HepG2 (cell line): Measurements from ENCODE around the gene HPCAL1. TPM values are rescaled to one million over a fixed set of nuclear protein-coding genes. Genes with fewer than 3 reads are reported as not detected.
A peak's percentile ranks its signal among the peaks of the same experiment; 100 is the strongest.

Experiments used
- ARID2 ChIP-seq: sonication (generic); formaldehyde crosslinking; IDR thresholded peaks from 2 replicates; pipeline ENCODE4 v1.8.1; 2022; ENCODE audit warnings: mild to moderate bottlenecking, missing genetic modification reagents, borderline replicate concordance
- CENPT ChIP-seq: sonication (generic); formaldehyde crosslinking; IDR thresholded peaks from 2 replicates; pipeline ENCODE4 v1.8.0; 2022; ENCODE audit warnings: low read depth, mild to moderate bottlenecking, moderate library complexity, missing genetic modification reagents
- CTCF ChIP-seq: sonication (generic); formaldehyde crosslinking; IDR thresholded peaks from 2 replicates; pipeline ENCODE4 v1.5.0; 2020; ENCODE audit warnings: mild to moderate bottlenecking, missing genetic modification reagents, moderate library complexity
- ELK4 ChIP-seq: sonication (generic); formaldehyde crosslinking; IDR thresholded peaks from 2 replicates; pipeline ENCODE4 v1.9.0; 2021; ENCODE audit warnings: missing genetic modification reagents, borderline replicate concordance
- HNF4G ChIP-seq, 2 experiments: sonication (generic) in 1 of 2; formaldehyde crosslinking in 1 of 2; IDR thresholded peaks; 2 replicates each; pipeline versions ENCODE4 v1.4.0 to v1.6.1; 2011 to 2020; ENCODE audit warnings: borderline replicate concordance in 2 of 2, low read depth in 2 of 2, mild to moderate bottlenecking in 2 of 2, low read length in 1 of 2, missing genetic modification reagents in 1 of 2, moderate library complexity in 1 of 2
- NKX3-1 ChIP-seq: sonication (generic); formaldehyde crosslinking; IDR thresholded peaks from 2 replicates; pipeline ENCODE4 v1.5.0; 2020; ENCODE audit warnings: missing genetic modification reagents
- PCBP2 ChIP-seq: fragments of 200-400 bp; formaldehyde crosslinking; optimal IDR thresholded peaks from 2 replicates; pipeline ENCODE3; 2018; ENCODE audit warnings: low read length, low read depth; ENCODE audit not compliant: poor library complexity, severe bottlenecking
- PHB2 ChIP-seq: fragments of 450-650 bp; IDR thresholded peaks from 2 replicates; pipeline ENCODE4 v1.6.1; 2018; ENCODE audit not compliant: partially characterized antibody
- RBM22 ChIP-seq: fragments of 200-400 bp; formaldehyde crosslinking; optimal IDR thresholded peaks from 2 replicates; pipeline ENCODE3; 2017; ENCODE audit warnings: mild to moderate bottlenecking, low read length, moderate library complexity
- SATB2 ChIP-seq: sonication (generic); formaldehyde crosslinking; IDR thresholded peaks from 2 replicates; pipeline ENCODE4 v1.5.0; 2020; ENCODE audit warnings: missing genetic modification reagents
- SMAD1 ChIP-seq: sonication (generic); formaldehyde crosslinking; IDR thresholded peaks from 2 replicates; pipeline ENCODE4 v1.4.0; 2020; ENCODE audit warnings: missing genetic modification reagents, low read depth, mild to moderate bottlenecking, borderline replicate concordance
- ZBTB21 ChIP-seq: sonication (generic); formaldehyde crosslinking; IDR thresholded peaks from 2 replicates; pipeline ENCODE4 v1.4.0; 2020; ENCODE audit warnings: missing genetic modification reagents
- ZFP91 ChIP-seq: sonication (generic); formaldehyde crosslinking; IDR thresholded peaks from 2 replicates; pipeline ENCODE4 v1.9.0; 2022; ENCODE audit warnings: missing genetic modification reagents, mild to moderate bottlenecking, borderline replicate concordance
- ZNF253 ChIP-seq: sonication (generic); formaldehyde crosslinking; IDR thresholded peaks from 2 replicates; pipeline ENCODE4 v1.8.0; 2022; ENCODE audit warnings: mild to moderate bottlenecking, missing genetic modification reagents, borderline replicate concordance
- ZNF563 ChIP-seq: sonication (generic); formaldehyde crosslinking; IDR thresholded peaks from 2 replicates; pipeline ENCODE4 v1.8.0; 2022; ENCODE audit warnings: mild to moderate bottlenecking, moderate library complexity, missing genetic modification reagents
- ZNF564 ChIP-seq: sonication (generic); formaldehyde crosslinking; IDR thresholded peaks from 2 replicates; pipeline ENCODE4 v1.8.1; 2023; ENCODE audit warnings: mild to moderate bottlenecking, missing genetic modification reagents
- ZNF773 ChIP-seq: sonication (generic); formaldehyde crosslinking; IDR thresholded peaks from 2 replicates; pipeline ENCODE4 v1.4.0; 2020; ENCODE audit warnings: missing genetic modification reagents, borderline replicate concordance
- ZNF883 ChIP-seq: sonication (generic); formaldehyde crosslinking; IDR thresholded peaks from 2 replicates; pipeline ENCODE4 v1.5.1; 2020; ENCODE audit warnings: mild to moderate bottlenecking, missing genetic modification reagents; ENCODE audit errors: not compliant biosample characterization
- polyA plus RNA-seq, 8 experiments: library from polyadenylated mRNA; depleted of rRNA in 3 of 8; stranded (reverse) in 7 of 8; unstranded in 1 of 8; fragments of >200 nt; fragmentation: Illumina TruSeq in 4 of 8; extraction: Trizol in 4 of 8; gene quantifications; 2 replicates each; pipeline versions ENCODE4 v1.2.1 to v1.2.3, GENCODE V29; 2011 to 2016; ENCODE audit warnings: low read depth in 4 of 8, missing spikeins in 1 of 8, mixed read lengths in 1 of 8; ENCODE audit not compliant: insufficient read depth in 1 of 8
- total RNA-seq, 5 experiments: library from RNA; depleted of rRNA; stranded (reverse); fragments of >200 nt; fragmentation: Illumina TruSeq; extraction: Trizol; gene quantifications; 2 replicates each; pipeline ENCODE4 v1.2.3, GENCODE V29; 2016; ENCODE audit warnings: low read depth in 1 of 5
- TF ChIP-seq, protein P1 (sequence below): sonication (generic); formaldehyde crosslinking; IDR thresholded peaks from 2 replicates; pipeline ENCODE4 v1.4.0; 2020; ENCODE audit warnings: missing genetic modification reagents, borderline replicate concordance

HPCAL1 gene
- total and polyA plus RNA-seq, 2 of the 13 experiments (the other 11 are each of a cell fraction or from before 2014, with no cell fraction given): 29.5 to 29.9 TPM

GRCh38 chr2:10433947-10434885, 131.5 kb downstream of the HPCAL1 start (continued):
- TF ChIP-seq CTCF (CRISPR knock-in tag) (no peak), HNF4G (IDR thresholded peaks at IDR 0.05; ENCODE audit: borderline replicate concordance, low read depth, low read length) (no peak), HNF4G (CRISPR knock-in tag; IDR thresholded peaks at IDR 0.05; ENCODE audit: borderline replicate concordance, low read depth) (no peak), SMAD1 (CRISPR knock-in tag) (no peak), ZNF563 (no peak), RBM22 (no peak), ZFP91 (0 out of 2 replicates have a peak, but pooled peaks have one; percentile 14), ZNF253 (CRISPR knock-in tag) (no peak), PCBP2 (no peak), PHB2 (no peak), SATB2 (CRISPR knock-in tag) (no peak), NKX3-1 (no peak), ZNF883 (CRISPR knock-in tag) (no peak), ZNF773 (CRISPR knock-in tag) (no peak), ZNF564 (CRISPR knock-in tag) (no peak), CENPT (CRISPR knock-in tag) (no peak), ARID2 (no peak), ELK4 (CRISPR knock-in tag) (no peak), ZBTB21 (no peak)
- TF ChIP-seq, protein P1, sequence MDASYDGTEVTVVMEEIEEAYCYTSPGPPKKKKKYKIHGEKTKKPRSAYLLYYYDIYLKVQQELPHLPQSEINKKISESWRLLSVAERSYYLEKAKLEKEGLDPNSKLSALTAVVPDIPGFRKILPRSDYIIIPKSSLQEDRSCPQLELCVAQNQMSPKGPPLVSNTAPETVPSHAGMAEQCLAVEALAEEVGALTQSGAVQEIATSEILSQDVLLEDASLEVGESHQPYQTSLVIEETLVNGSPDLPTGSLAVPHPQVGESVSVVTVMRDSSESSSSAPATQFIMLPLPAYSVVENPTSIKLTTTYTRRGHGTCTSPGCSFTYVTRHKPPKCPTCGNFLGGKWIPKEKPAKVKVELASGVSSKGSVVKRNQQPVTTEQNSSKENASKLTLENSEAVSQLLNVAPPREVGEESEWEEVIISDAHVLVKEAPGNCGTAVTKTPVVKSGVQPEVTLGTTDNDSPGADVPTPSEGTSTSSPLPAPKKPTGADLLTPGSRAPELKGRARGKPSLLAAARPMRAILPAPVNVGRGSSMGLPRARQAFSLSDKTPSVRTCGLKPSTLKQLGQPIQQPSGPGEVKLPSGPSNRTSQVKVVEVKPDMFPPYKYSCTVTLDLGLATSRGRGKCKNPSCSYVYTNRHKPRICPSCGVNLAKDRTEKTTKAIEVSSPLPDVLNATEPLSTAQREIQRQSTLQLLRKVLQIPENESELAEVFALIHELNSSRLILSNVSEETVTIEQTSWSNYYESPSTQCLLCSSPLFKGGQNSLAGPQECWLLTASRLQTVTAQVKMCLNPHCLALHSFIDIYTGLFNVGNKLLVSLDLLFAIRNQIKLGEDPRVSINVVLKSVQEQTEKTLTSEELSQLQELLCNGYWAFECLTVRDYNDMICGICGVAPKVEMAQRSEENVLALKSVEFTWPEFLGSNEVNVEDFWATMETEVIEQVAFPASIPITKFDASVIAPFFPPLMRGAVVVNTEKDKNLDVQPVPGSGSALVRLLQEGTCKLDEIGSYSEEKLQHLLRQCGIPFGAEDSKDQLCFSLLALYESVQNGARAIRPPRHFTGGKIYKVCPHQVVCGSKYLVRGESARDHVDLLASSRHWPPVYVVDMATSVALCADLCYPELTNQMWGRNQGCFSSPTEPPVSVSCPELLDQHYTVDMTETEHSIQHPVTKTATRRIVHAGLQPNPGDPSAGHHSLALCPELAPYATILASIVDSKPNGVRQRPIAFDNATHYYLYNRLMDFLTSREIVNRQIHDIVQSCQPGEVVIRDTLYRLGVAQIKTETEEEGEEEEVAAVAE (CRISPR knock-in tag): no peak
